GM12878 (cell line): ENCODE results near the gene DCST1. TPM values are rescaled to one million over a fixed set of nuclear protein-coding genes. Genes with fewer than 3 reads are reported as not detected.

Experiments used
- ATAC-seq: fragments of 200-7000 bp; cut with Tn5 transposase; 3 replicates; pipeline ENCODE4 v1.9.1; 2020; ENCODE audit warnings: mild to moderate bottlenecking, moderate library complexity
- BruUV-seq: library from RNA; stranded (reverse); fragments of 400-500 nt; replicated peaks from 2 replicates; lab custom pipeline; 2021; lab: Mats Ljungman, UMichigan
- CTCF ChIA-PET: fragments of 300-600 bp; sonication (Branson Sonifier 250); formaldehyde crosslinking; extraction: SDS; loops from one replicate; lab custom pipeline; 2021; ENCODE audit warnings: inconsistent platforms; lab: Yijun Ruan, JAX
- POLR2A ChIA-PET: fragments of 350-600 bp; formaldehyde crosslinking; extraction: SDS; loops from one replicate; lab custom pipeline; 2021; ENCODE audit warnings: inconsistent platforms; lab: Charles Lee
- RAD21 ChIA-PET: fragments of 300-600 bp; sonication (Branson Sonifier 250); formaldehyde crosslinking; loops from one replicate; lab custom pipeline; 2023; ENCODE audit warnings: antibody characterized with exemption; ENCODE audit not compliant: unreplicated experiment; lab: Charles Lee
- SMC1A ChIA-PET: fragments of 300-600 bp; sonication (Branson Sonifier 250); formaldehyde crosslinking; loops from one replicate; lab custom pipeline; 2023; ENCODE audit not compliant: unreplicated experiment, uncharacterized antibody; lab: Charles Lee
- DNase-seq: peaks from one replicate; pipeline ENCODE4 v3.0.0-alpha.2; 2011; ENCODE audit warnings: low read depth, low spot score
- FAIRE-seq: peaks from 3 replicates; lab custom pipeline; 2011; peaks lifted over from hg19 to GRCh38; lab: Jason Lieb, UNC
- H2AFZ ChIP-seq: 2 replicates; pipeline ENCODE4 v1.6.0; 2011; ENCODE audit warnings: low read depth, low read length, control low read depth; ENCODE audit not compliant: control insufficient read depth
- H3K27ac ChIP-seq: 2 replicates; pipeline ENCODE4 v1.5.1; 2011; ENCODE audit warnings: control low read depth; ENCODE audit not compliant: control insufficient read depth, insufficient read depth
- H3K27me3 ChIP-seq, 2 experiments: replicated peaks in 1 of 2; 2 replicates each; pipeline versions ENCODE4 v1.6.0 to v1.6.1; 2011; ENCODE audit warnings: low read length in 1 of 2; ENCODE audit not compliant: control insufficient read depth in 2 of 2, insufficient read depth in 2 of 2
- H3K36me3 ChIP-seq, 2 experiments: 2 replicates each; pipeline ENCODE4 v1.5.1; 2011; ENCODE audit warnings: low read length in 1 of 2; ENCODE audit not compliant: control insufficient read depth in 2 of 2, insufficient read depth in 2 of 2
- H3K4me1 ChIP-seq: 2 replicates; pipeline ENCODE4 v1.6.1; 2011; ENCODE audit warnings: mild to moderate bottlenecking, low read length, moderate library complexity, mixed read lengths; ENCODE audit not compliant: control insufficient read depth, insufficient read depth
- H3K4me2 ChIP-seq: 2 replicates; pipeline ENCODE4 v1.6.0; 2011; ENCODE audit warnings: control low read depth; ENCODE audit not compliant: control insufficient read depth, insufficient read depth
- H3K4me3 ChIP-seq: fragments of 200-600 bp; sonication (generic); 2 replicates; pipeline ENCODE4 v1.5.1; 2016
- H3K79me2 ChIP-seq: 2 replicates; pipeline ENCODE4 v1.6.0; 2011; ENCODE audit warnings: low read length; ENCODE audit not compliant: control insufficient read depth, insufficient read depth
- H3K9ac ChIP-seq: 2 replicates; pipeline ENCODE4 v1.8.0; 2011; ENCODE audit warnings: low read length, control low read depth, mixed read lengths; ENCODE audit not compliant: control insufficient read depth, insufficient read depth
- H3K9me3 ChIP-seq: replicated peaks from 3 replicates; pipeline ENCODE4 v1.5.1; 2011; ENCODE audit warnings: mild to moderate bottlenecking, low read length; ENCODE audit not compliant: control insufficient read depth, insufficient read depth
- H4K20me1 ChIP-seq: 2 replicates; pipeline ENCODE4 v1.6.0; 2011; ENCODE audit not compliant: control insufficient read depth, insufficient read depth
- CTCF ChIP-seq, 3 experiments: IDR thresholded peaks in 2 of 3; conservative IDR thresholded peaks in 1 of 3; 2 replicates each; pipeline ENCODE4 v1.5.1; 2011; ENCODE audit warnings: low read depth in 3 of 3, low read length in 3 of 3, mild to moderate bottlenecking in 3 of 3, control low read depth in 2 of 3, moderate library complexity in 2 of 3, inconsistent platforms in 1 of 3, mixed read lengths in 1 of 3; ENCODE audit not compliant: control insufficient read depth in 2 of 3, insufficient read depth in 1 of 3; ENCODE audit errors: extremely low read depth in 1 of 3
- LARP7 ChIP-seq: fragments of 450-650 bp; IDR thresholded peaks from 2 replicates; pipeline ENCODE4 v1.6.1; 2017; ENCODE audit warnings: mild to moderate bottlenecking
- POU2F2 ChIP-seq: IDR thresholded peaks from 3 replicates; pipeline ENCODE4 v1.6.1; 2011; ENCODE audit warnings: low read depth, mild to moderate bottlenecking, low read length, borderline replicate concordance
- PRDM15 ChIP-seq: fragments of 450-650 bp; formaldehyde crosslinking; IDR thresholded peaks from 2 replicates; pipeline ENCODE4 v1.4.0; 2020; ENCODE audit warnings: mild to moderate bottlenecking, moderate library complexity
- RAD21 ChIP-seq: IDR thresholded peaks from 2 replicates; pipeline ENCODE4 v1.6.1; 2011; ENCODE audit warnings: mild to moderate bottlenecking, low read depth, low read length, moderate library complexity; ENCODE audit not compliant: insufficient read depth
- SPI1 ChIP-seq: IDR thresholded peaks from 2 replicates; pipeline ENCODE4 v1.6.1; 2011; ENCODE audit warnings: low read depth, mild to moderate bottlenecking, low read length, moderate library complexity, borderline replicate concordance; ENCODE audit not compliant: insufficient read depth
- SREBF2 ChIP-seq: IDR thresholded peaks from 2 replicates; pipeline ENCODE4 v1.6.1; 2012; ENCODE audit warnings: mild to moderate bottlenecking, low read length
- STAT3 ChIP-seq: IDR thresholded peaks from 2 replicates; pipeline ENCODE4 v1.6.1; 2011; ENCODE audit warnings: low read depth, low read length, improper control_type of control experiment
- ZNF207 ChIP-seq: fragments of 450-650 bp; IDR thresholded peaks from 2 replicates; pipeline ENCODE4 v1.6.1; 2014; ENCODE audit warnings: antibody characterized with exemption, mild to moderate bottlenecking, borderline replicate concordance
- WGBS: methylation state at CpG from one replicate; pipeline ENCODE4 v1.1.6; 2016; ENCODE audit warnings: low lambda C conversion rate; ENCODE audit not compliant: insufficient replicate concordance, insufficient coverage; ENCODE audit errors: missing lambda C conversion rate; 5-methylcytosine and 5-hydroxymethylcytosine counted together
- in situ Hi-C: fragments of 300-500 bp; cut with MboI; formaldehyde crosslinking; loops from 9 replicates; pipeline ENCODE4 v1.14.3; 2018; ENCODE audit warnings: mixed read lengths
- intact Hi-C: fragments of 100-400 bp; cut with micrococcal nuclease; formaldehyde crosslinking; loops from one replicate; pipeline ENCODE4 v1.14.2; 2022; ENCODE audit not compliant: unreplicated experiment
- polyA plus RNA-seq, 11 experiments: library from polyadenylated mRNA; depleted of rRNA in 4 of 11; unstranded in 6 of 11; stranded (reverse) in 5 of 11; fragments of >200 nt; fragmentation: Nextera tagmentation in 4 of 11; fragmentation: Illumina TruSeq in 1 of 11; extraction: Ambion mirVana in 4 of 11; extraction: Trizol in 1 of 11; gene quantifications; 1 replicate in 1 of 11; 2 replicates in 10 of 11; pipeline versions ENCODE4 v1.2.1 to v1.2.3, GENCODE V29; 2011 to 2016; ENCODE audit warnings: inconsistent platforms in 2 of 11, missing spikeins in 2 of 11, low read depth in 1 of 11
- total RNA-seq, 4 experiments: library from RNA; depleted of rRNA in 3 of 4; stranded (reverse); fragments of >200 nt in 3 of 4; fragmentation: Illumina TruSeq in 1 of 4; extraction: Trizol in 1 of 4; gene quantifications; 2 replicates each; pipeline versions ENCODE4 v1.2.1 to v1.2.3, GENCODE V29; 2013 to 2021

The DCST1 gene
- total and polyA plus RNA-seq, 10 of the 15 experiments (the other 5 are each of a cell fraction or from before 2014, with no cell fraction given) = not detected

GRCh38 chr1:155060736-155061135 is 27.1 kb downstream of the DCST1 start:
- DNase-seq (no peak), ATAC-seq (no peak), FAIRE-seq (no peak)
- Histone ChIP-seq H3K36me3 (no peaks in the 10 kb centered on the region), H3K9me3 (no peaks in the 10 kb centered on the region), H3K27me3 (no peaks in the 10 kb centered on the region), H2AFZ (no peak overlapping the region), H3K27ac (no peak overlapping the region), H3K79me2 (no peaks in the 10 kb centered on the region), H3K4me3 (no peak overlapping the region), H3K4me1 (peaks cover 16% of the 10 kb centered on the region), H4K20me1 (no peaks in the 10 kb centered on the region)
- in situ Hi-C loops = loop anchor here (5.0 kb wide), 1 partner anchor 498 kb away; no protein-coding TSS in a partner anchor
- intact Hi-C loops = loop anchor here (1.0 to 5.0 kb wide), 6 partner anchors 15 to 502 kb away; partner anchors contain the start of genes CKS1B, SHC1 and UBE2Q1
- RAD21 ChIA-PET = interaction anchor here (0.8 to 2.7 kb wide), 7 partner anchors 9 to 580 kb away, joined by 3 to 22 read pairs (median 10); partner anchors contain the start of gene ADAM15
- no TSS peak for BruUV-seq
- POLR2A ChIA-PET = interaction anchor here (1.3 kb wide), 1 partner anchor 124 kb away, joined by 3 read pairs; the partner anchor contains the start of gene PMVK
- CTCF ChIA-PET = interaction anchor here (0.9 to 15.5 kb wide), 15 partner anchors 9 to 501 kb away, joined by 3 to 195 read pairs (median 6); partner anchors contain the start of genes ADAM15 and KCNN3
- 64% methylated on average over 8 of the region's 8 CpGs for WGBS
- no peak for TF ChIP-seq SPI1
- TF ChIP-seq RAD21 = no peak
- no peak for TF ChIP-seq CTCF (IDR thresholded peaks at IDR 0.05 in 2 of 3, conservative IDR thresholded peaks at IDR 0.05 in 1 of 3; ENCODE audit: control insufficient read depth in 2 of 3, extremely low read depth in 1 of 3, insufficient read depth in 1 of 3, low read depth in 3 of 3, low read length in 3 of 3)
- no peak for TF ChIP-seq SREBF2
- no peak for TF ChIP-seq POU2F2
- no peak for TF ChIP-seq PRDM15 (CRISPR knock-in tag)
- no peak for TF ChIP-seq LARP7
- no peak for TF ChIP-seq STAT3
- no peak for TF ChIP-seq ZNF207
- TF ChIP-seq, all 136 proteins: peak for 0
- no peak overlapping the region for H3K4me2 ChIP-seq
- SMC1A ChIA-PET = interaction anchor here (0.6 to 3.5 kb wide), 10 partner anchors 9 to 501 kb away, joined by 3 to 15 read pairs (median 3); partner anchors contain the start of genes ADAM15, FLAD1 and PBXIP1
- H3K9ac ChIP-seq = no peak overlapping the region
